HG03280 (cell line): ENCODE data around the gene ANKRD45.
"Not testable (repeated sequence)": the region's sequence is repeated elsewhere in the genome, so short reads cannot be mapped to it uniquely, and the experiment has no call there.

Experiments used
- ATAC-seq: cut with Tn5 transposase; IDR thresholded peaks from one replicate; pipeline ENCODE4 v1.9.1; 2021; ENCODE audit warnings: mild to moderate bottlenecking, moderate library complexity; ENCODE audit not compliant: unreplicated experiment

Gene ANKRD45

DNA sequence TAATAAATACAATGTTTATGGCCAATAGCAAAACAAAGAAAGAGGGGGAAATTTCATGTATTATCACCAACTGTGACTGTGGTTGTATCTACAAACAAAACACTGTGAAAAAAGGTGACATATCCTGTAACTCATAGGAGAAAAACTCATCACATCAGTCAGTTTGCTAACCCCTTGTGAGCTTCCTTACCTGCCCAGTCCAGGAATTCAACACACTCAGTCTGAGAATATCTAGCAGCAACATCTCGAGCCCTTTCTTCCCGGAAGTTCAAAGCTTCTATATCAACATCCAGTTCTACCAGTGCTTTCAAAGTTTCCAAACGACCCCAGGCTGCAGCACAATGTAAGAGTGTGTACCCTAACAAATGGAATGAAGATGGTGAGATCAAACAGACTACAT is 23.0 kb downstream of the ANKRD45 start:
- ATAC-seq, result no peak

GRCh38 chr1:173642450-173643139 is 27.1 kb downstream of the ANKRD45 start:
- ATAC-seq, result not testable (repeated sequence)

DNA sequence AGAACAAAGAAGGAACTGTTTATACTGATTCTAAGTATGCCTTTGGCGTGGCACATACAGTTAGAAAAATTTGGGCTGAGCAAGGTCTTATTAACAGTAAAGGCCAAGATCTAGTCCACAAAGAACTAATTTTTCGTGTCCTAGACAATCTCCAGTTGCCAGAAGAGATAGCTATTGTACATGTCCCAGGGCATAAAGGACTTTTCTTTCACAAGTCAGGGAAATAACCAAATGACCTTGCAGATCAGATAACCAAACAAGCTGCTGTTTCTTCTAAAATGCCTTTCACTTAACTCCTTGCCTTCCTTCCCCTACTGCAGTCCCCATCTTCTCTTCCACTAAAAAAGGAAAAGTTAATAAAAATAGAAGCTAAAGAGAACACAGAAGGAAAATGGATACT is 30.5 kb downstream of the ANKRD45 start:
- no peak for ATAC-seq

GRCh38 chr1:173638043-173639021 is 31.3 kb downstream of the ANKRD45 start:
- ATAC-seq, result no peak

- ATAC-seq, result not testable (repeated sequence)
Measured at GRCh38 chr1:173637236-173638042, 32.2 kb downstream of the ANKRD45 start.

DNA sequence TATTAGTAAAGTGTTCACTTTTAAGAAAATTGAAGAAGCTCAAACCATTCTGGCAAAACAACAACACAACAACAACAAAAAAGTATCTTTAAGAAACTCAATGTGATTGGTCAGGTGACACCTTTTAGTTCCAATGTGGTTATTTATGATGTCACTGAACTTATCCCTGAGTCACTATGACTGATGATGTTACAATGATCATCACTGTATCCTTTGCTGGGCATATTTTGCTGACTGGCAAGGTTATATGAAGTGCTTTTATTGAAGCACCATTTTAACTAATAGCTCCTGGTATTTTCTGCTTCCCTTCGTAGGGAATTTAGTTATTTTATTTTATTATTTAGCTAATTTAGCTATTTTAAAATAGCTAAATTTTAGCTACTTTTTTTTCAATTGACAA is 34.5 kb downstream of the ANKRD45 start, which contains the start of gene TEX50:
TSS of gene TEX50 (plus strand) at position 223 of the 400 bp plus-strand sequence. CDS start 184 bp downstream, outside the sequence.
- ATAC-seq, result no peak

GRCh38 chr1:173628888-173629287 is 40.8 kb downstream of the ANKRD45 start:
- no peak for ATAC-seq

DNA sequence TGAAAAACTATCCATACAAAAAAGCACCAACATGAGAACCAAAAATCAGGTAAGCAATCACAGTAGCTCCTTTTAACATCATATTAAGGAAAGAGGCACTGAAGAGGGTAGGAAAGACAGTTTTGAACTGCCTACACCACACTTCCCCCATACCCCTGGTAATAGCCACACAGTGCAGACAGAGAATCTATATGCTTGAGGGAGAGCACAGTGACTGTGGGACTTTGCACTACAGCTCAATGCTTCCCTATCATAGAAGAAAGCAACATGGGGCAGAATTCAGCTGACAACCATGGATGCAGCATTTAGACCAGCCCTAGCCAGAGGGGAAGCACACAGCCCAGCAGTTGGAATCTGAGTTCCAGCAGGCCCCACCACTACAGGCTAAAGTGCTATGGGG is 42.4 kb downstream of the ANKRD45 start:
- ATAC-seq, result no peak

DNA sequence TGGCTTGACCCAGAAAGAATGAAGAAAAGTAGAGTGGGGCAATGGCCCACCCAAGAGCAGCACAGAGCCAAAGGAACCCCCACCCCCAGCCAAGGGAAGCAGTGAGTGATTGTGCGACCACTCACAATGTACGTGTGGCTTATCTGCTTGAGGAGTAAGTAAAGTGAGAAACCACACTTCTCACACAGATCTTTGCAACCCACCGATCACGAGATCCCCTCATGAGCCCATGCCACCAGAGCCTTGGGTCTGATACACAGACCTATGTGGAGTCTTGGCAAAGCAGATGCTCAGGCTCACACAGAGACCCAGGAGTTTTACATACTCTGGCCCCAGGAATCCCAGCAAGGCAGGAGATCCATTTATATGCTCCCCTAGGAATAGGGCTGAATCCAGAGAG is 52.8 kb downstream of the ANKRD45 start:
- ATAC-seq, result no peak

- ATAC-seq, result not testable (repeated sequence)
Measured at GRCh38 chr1:173613086-173613485, 56.6 kb downstream of the ANKRD45 start.

GRCh38 chr1:173608503-173609216 is 61.0 kb downstream of the ANKRD45 start:
- ATAC-seq, result no peak

DNA sequence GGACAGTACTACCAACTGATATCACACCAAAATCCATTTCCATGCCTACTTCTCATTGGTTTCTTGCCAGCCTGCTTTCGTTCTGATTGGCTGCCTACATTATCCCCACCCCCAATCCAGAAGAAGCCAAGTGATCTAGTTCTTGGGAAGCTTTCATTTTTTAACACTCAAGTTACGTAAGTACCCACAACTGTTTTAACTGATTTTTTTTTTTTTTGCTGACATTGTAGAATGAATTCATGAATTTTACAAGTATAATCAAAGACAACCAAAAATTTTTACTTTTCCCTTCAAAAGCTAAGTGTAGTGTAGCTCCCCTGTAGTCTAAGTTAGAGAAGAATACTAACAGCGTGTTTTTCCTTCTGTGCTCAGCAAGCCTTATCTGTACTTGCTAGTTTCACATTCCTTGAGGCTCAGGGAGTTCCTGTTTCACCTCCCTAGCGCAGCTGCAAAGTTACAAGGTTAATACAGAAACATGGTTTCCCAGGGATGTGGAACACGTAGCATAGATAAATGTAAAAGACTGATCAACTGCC is 66.5 kb downstream of the ANKRD45 start, which contains the start of gene SLC9C2:
TSS of gene SLC9C2 (minus strand) at position 17 of the 536 bp plus-strand sequence. CDS start 1,296 bp downstream, outside the sequence.
- no peak for ATAC-seq

DNA sequence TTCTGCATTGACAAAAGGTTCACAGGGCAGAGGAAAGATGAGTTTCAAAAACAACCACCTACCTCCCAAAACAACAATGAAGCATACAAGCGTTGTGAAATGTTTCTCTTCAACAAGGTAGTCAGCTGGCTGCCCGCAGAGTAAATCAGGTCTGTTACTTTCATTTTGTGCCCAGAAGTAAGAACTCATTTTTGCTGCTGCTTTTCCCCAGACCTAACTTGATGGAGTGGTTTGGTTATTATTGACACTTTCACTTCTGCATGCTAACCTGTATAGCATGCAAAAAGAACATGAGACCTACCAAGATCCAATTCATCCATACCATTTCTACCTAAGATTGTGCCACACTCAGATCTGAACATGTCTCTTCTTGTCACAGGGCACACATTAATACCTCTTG is 68.1 kb downstream of the ANKRD45 start:
- no peak for ATAC-seq

- ATAC-seq, result no peak
Measured at GRCh38 chr1:173596097-173596825, 73.4 kb downstream of the ANKRD45 start.

DNA sequence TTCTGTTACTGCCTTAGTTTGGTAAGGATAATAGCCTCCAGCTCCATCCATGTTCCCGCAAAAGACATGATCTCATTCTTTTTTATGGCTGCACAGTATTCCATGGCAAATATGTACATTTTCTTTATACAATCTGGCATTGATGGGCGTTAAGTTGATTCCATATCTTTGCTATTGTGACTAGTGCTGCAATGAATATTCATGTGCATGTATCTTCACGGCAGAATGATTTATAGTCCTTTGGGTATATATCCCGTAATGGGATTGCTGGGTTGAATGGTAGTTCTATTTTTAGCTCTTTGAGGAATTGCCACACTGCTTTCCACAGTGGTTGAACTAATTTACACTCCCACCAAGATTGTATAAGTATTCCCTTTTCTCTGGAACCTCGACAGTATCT is 78.5 kb downstream of the ANKRD45 start:
- ATAC-seq, result not testable (repeated sequence)

DNA sequence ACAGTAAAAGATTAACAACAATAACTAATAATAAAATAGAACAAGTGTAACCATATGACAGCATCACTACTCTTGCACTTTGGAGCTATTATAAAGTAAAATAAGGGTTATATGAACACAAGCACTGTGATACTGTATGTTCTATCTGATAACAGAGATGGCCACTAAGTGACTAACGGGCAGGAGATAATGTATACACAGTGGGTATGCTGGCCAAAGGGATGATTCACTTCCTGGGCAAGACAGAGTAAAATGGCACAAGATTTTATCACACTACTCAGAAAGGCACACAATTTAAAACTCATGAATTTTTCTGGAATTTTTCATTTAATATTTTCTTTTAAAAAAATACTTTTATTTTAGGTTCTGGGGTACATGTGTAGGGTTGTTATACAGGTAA is 79.1 kb downstream of the ANKRD45 start:
- ATAC-seq, result no peak

GRCh38 chr1:173581383-173582079 is 88.1 kb downstream of the ANKRD45 start:
- ATAC-seq, result no peak

DNA sequence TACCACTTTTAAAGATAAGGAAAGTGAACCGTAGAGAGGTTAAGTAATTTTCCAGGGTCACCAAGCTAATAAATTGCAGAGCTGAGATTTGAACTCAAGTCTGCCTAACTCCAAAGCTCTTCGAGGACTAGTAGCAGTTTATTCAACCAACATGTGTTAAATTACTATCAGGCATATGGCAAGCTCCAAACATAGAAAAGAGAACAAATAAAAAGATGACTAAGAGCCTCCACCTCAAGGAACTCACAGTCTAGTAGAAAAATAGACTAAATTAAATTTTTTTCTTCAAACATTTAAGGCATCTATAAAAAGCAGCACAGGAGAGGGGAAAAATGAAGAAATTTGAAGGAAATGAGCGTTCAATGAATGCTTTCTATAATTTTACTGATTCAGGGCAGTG is 89.0 kb downstream of the ANKRD45 start:
- ATAC-seq, result no peak

DNA sequence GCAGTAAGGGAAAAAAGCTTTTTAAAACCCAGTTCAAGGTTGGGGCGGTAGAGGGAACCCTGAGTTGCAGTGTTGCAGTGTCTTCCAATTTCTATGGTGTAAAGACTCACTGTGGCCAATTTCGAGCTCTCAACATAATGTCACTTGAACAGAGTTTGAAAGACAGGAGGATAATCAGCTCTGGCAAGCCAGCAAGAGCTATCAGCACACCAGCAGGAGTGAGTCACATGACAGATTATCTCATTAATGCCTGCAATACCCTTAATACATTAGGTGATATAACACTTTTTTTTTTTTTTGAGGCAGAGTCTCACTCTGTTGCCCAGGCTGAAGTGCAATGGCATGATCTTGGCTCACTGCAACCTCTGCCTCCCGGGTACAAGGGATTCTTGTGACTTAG is 89.6 kb downstream of the ANKRD45 start:
- no peak for ATAC-seq
